ENCODE data around the gene ARHGEF19.
"Not testable (repeated sequence)": the region's sequence is repeated elsewhere in the genome, so short reads cannot be mapped to it uniquely, and the experiment has no call there.

Gene ARHGEF19
- 12.7 to 13.3 reads per million in 2 experiments for total RNA-seq

DNA sequence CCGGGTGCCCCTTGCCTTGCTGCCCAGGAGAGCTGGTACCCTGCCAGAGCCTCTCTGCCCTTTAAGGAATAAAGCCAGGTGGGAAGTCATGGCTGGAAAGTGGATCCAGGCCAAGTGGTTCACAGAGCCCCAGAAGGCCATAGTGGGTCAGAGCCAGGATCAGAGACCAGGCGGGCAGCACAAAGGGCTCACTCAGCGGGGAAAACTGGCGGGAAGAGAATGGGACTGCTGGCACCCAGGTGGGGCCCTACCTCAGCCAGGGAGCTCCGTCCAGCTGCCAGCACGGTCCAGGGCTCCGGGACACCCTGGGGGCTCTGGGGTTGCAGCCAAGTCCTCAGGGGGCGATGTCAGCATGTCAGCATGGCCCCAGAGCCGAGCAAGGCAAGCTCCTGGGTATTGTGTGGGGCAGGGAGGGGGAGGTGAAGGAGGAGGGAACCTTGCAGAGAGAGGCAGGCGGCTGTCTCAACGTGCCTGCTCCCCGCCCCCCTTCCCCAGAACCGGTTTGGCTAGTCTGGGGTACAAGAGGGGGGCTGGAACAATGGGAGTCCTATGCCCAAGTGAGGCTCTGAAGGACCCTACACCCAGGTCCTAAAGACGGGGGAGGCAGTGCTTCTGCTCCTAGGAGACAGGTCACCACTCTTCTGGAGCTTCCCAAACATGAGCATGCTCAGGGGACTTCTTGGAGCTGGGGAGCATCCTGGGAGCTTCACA, at the start of gene ARHGEF19:
ARHGEF19 (minus strand) TSS at position 402 of the 711 bp plus-strand sequence. CDS start 3,598 bp downstream, outside the sequence.
- no peak for DNase-seq (ENCODE audit: low read depth)

DNA sequence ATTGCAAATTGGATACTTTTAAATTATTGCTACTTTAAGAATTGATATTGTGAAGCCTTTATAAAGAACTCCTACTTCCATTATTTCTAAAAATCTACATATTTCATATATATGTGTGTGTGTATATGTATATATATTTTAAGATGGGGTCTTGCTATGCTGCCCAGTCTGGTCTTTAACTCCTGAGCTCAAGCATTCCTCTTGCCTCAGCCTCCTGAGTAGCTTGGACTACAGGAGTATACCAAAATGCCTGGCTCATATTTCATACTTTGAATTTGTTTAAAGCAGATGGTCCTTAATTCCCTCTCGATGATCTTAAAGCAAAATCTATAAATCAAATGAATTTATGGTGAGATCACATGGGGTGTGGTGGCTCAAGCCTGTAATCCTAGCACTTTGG, 49.6 kb upstream of the ARHGEF19 start:
- no peak for DNase-seq (ENCODE audit: low read depth)

DNA sequence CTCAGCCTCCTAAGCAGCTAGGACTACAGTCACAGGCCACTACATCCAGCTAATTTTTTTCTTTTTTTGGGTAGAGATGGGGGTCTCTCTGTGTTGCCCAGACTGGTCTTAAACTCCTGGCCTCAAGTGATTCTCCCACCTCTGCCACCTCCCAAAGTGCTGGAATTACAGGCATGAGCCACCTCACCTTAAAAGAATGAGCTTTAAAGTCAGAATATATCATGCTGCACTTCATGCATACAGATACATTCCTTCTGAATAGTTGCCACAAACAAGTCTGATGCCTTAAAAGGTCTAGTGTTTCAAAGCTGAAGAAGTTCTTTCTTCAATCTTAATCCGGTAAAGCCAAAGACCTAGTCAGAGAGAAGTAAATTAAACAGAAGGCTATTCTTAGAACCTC, 48.4 kb upstream of the ARHGEF19 start:
- no peak for DNase-seq (ENCODE audit: low read depth)

DNA sequence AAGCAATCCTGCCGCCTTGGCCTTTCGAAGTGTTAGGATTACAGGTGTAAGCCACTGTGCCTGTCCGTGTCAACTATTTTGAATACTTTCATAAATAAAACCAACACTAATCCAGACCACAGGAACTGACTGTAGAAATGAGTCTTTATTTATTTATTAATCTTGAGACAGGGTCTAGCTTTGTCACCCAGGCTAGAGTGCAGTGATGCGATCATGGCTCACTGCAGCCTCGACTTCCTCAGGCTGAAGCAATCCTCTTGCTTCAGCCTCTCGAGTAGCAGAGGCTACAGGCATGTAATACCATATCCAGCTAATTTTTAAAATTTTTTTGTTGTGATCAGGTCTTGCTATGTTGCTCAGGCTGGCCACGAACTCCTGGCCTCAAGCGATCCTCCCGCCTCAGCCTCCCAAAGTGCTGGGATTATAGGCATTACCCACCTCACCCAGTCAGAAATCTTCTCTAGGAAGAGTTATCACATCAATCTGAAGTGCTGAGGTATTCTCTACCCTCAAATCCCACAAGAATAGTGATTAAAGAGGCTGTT, 46.2 kb upstream of the ARHGEF19 start:
- no peak for DNase-seq (ENCODE audit: low read depth)

DNA sequence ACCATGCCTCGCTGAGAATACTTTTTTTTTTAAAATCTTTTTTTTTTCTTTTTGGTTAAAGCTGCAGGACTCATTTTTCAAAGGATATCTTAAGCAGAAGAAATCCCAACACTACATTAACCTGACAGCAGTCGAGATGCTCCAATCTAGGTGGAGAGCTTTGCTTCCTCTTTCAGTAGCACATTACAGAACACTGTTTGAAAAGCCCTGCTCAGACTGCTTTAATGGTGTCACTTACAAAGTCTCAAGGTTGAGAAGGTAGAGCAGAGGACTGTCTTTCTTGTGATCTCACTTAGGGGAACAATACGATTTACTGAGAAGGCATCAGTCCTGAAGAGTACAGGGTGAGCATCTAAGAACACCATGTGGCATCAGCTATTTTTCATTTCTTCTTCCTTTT, 45.5 kb upstream of the ARHGEF19 start:
- DNase-seq (ENCODE audit: low read depth): no peak

DNA sequence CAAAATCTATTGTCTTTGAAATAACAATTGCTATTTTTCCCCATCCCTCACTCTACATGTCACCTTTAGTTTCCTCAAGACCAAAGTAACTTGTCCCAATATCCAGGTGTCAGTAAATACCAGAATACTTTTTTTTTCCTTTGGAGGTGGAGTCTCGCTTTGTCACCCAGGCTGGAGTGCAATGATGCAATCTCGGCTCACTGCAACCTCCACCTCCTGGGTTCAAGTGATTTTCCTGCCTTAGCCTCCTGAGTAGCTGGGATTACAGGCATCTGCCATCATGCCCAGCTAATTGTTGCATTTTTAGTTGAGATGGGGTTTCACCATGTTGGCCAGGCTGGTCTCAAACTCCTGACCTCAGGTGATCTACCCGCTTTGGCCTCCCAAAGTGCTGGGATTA, 45.1 kb upstream of the ARHGEF19 start:
- not testable (repeated sequence) for DNase-seq (ENCODE audit: low read depth)

DNA sequence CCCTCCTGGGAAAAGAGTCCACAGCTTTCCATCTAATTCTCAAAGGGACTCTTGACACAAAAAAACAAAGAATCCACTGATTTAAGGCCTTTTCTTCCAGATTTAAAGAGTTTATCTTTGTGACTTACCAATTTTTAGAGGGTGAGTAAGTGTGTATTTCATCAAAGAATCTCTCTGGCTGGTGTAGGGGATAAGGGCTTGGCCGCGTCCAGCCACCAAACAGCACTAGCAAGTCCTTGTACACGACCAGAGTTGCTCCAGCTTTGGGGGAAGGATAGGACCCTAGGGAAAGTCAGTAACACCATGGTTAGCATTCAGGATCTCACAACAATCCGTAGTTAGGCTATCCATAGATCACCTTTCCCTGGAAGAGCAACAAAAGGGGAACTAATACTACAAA, 44.0 kb upstream of the ARHGEF19 start:
- no peak for DNase-seq (ENCODE audit: low read depth)

DNA sequence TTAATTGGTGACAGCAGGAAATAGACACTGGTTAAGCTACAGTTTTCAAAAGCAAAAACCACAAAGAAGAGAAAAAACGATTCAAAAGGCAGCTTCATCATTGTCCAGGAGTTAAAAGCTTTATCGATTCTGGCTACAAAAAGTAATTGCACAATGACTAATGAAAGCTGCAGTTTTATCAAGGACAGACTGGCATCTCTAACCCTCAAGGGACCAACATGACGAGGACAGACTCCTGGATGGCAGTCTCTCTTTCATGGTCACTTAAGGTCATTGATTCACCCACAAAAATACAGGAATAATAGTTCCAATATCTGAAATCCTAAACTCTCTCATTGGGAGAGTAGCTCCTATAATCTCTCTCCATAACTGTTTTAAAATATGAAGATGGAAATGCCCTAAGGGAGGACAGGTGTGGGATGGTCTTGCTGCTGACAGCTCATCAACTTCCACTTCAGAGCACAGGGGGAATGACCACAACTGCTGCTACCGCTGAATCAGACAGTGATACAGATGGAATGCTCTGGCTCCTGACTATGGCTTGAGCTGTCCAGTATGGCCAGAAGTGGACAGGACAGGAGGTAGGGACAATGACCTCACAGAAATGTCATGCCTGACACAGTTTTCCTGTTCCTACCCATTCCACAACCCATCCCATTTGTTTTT, 41.9 kb upstream of the ARHGEF19 start:
- DNase-seq (ENCODE audit: low read depth): no peak

DNA sequence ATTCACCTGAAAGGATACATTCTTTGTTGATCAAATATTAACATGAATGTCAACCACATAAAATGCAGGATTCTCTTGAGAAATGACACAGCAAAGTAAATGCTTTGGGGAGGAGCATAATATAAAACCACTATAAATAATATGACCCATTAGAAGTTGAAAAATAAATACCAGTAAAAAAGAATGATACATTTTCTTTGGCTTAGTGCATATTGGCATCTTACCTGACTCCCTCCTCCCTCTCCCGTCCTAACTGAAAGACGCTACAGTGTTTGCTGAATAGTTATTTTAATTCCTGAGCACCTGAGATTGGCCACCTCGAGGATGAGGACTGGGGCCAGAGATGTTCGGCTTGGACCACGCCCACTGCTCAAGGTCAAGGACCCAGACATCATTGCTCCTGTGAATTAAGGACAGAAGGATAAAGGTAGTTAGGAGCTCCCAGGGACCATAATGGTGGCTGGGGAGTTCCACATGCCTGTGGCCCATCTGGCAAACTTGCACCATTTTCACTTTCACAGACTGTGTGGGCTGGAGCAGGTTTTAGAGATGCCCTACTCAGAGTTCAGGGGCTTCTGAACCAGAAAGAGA, 41.0 kb upstream of the ARHGEF19 start:
- DNase-seq (ENCODE audit: low read depth): no peak

DNA sequence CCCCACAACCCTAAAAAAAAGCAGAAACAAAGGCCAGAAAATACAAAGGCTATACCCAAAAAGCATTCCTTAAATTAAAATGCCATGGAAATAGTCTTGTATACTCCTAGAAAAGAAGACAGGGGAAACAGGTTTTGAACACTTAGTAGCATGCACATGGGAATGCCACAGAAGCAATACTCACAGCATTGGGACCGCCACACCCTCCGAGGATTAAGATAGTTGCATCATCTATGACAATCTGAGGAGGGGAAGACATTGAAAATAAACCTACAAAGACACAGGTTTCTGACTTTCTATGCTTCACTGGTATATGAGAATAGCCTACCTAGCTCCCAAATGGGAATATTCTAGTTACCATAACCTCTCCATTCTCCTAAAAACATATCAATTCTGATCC, 40.5 kb upstream of the ARHGEF19 start:
- no peak for DNase-seq (ENCODE audit: low read depth)

DNA sequence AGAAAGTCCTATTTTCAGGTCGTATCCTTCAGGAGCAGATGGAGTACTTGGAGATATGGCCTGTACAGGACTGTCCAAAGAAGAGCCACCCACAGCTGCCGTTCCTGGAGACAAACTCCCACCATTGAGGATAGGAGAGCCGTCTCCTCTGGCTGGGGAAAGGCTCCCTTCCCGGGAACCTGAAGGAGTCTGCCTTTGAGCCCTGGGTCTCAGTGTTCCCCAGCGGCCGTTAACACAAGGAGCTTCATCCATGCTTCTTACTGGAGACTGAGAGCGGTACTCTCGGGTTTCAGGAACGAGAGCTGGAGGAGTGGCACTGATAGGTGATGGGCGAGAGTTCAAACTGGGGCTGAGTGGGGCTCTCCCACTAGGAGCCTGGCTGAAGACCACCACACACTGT, 38.9 kb upstream of the ARHGEF19 start:
- no peak for DNase-seq (ENCODE audit: low read depth)

DNA sequence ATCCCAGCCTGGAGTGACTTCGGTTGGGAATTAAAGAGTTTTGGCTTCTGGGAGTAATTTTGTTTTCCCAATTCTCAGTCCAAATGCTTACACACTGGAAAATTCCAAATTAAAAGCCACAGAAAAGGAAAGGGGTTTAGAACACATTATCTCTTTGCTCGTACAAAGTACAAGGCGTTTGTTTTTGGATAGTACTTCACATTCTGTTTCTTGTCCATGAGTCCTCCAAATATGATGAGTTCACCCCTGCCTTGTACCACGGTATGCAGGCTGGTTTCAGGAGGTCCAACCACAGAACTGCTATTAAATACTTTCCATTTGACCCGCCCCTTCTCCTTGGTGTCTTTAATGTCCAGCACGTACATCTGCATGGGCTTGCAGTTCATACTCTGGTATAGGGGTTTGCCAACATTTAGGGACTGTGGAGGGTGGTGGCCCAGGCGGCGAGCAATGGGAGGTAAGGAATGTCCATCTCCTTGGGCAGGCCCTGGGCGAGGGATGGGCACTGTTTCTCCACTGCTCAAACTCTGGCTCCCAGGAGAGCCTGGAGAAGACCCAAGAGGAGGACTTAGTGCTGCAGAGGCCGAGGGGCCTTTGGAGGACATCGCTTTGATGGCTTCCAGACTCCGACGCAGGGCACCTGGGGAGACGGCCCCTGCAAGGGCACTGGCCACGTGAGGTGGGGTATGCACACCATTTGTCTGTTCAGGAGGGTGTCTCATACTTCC, 38.2 kb upstream of the ARHGEF19 start:
- no peak for DNase-seq (ENCODE audit: low read depth)

DNA sequence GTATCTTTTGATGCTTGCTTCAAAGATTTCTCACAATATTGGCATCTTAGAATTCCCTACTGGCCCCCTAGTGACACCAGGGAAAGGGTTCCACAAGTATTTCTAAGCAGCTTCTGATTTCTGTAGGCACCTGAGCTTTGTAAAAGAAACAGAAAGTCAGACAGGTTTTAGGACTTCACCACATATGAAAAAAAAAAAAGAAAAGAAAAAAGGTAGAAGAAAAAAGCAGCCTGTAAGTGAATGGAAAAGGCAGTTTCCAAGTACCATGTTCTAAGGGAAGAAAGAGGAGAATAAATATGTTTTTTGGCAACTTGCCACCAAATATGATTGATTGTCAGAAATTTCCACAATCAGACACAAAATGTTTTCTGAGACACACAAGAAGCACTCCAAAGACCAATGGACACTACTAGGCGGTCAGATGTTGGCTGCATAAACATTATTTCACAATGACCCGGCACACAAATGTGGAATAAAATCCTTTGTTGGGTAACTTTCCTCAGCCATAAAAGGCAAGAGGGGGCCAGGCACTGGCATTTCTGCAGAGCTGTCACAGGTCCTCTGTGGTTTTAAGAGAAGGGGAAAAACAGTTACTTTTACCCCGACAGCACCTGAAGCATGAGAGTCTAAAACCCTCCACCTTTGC, 37.3 kb upstream of the ARHGEF19 start:
- DNase-seq (ENCODE audit: low read depth): no peak

DNA sequence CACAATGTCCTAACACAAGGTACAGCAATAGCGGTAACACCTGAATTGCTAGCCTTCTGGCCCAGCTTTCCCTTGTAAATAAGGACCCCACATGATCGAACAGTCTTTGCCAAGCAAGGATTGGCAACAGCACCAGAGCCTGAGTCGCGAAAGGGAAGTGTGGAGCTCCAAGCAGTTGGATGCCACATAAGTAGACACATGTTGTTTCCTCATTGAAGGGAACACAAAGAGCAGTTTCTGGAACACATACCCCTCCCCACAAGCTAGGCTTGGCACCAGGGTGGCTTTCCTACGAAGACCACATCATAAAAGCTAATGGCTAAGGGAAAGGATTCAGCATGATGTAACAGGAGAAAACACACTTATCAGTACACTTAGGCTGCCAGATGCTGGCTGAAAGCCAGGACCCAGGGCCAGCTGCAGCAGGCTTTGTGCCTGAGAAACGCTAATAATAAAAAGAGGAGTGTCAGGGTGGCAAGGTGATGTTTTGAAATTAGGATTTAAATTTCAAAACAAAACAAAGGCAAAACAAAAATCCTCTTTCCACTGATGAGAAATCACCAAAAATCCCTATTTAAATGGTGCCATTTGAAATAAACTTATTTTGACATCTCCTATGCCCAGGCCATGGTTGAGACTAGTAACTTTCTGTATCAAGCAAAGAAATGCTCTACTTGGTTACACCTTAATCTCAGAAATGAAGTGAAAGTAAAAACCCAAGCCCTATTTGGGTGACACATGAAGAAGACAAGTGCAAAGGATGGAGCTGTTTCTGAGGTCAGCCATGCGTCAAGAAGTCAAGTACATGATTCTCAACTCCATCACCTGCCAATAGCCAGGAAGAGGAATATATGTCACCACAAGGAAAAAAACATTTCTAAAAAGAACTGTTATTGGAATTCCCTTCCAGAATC, 36.4 kb upstream of the ARHGEF19 start:
- DNase-seq (ENCODE audit: low read depth): no peak

DNA sequence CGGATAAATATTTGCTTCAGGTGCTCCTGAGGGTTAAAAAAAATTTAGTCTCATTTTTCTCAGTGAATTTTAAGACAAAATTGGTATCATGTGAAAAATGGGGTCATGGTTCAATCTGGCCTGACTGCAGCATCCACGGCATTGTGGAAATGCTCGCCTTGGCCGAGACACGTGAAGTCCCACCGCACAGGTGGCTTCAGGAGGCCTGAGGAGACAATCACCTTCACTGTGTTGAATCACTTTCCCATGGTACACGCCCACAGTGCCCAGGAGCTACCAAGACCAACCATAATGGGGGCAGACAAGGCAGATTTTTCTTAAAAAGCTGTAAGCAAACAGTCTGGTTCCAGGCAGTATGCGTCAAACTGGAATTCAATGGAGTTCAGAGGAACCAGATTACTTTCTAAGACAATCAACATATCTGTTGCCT, 35.6 kb upstream of the ARHGEF19 start:
- no peak for DNase-seq (ENCODE audit: low read depth)

DNA sequence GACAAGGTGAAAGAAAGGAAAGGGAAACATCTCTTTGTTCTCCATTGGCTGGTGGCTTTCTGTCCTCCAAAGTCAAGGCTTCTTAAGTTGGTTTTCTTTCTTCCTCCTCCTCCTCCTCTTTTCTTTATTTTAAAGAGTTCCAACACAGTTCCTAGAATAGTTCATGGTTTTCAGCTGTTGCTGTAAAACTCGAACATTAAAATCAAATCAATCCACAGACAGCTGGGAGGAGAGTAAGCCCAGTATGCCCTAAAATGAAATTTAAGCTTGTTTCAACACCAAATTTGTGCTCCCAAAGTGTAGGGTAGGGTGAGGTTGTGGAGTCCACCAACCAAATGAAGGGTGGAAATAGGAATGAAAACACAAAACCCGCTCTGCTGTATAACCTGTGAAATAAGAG, 35.0 kb upstream of the ARHGEF19 start:
- DNase-seq (ENCODE audit: low read depth): no peak

DNA sequence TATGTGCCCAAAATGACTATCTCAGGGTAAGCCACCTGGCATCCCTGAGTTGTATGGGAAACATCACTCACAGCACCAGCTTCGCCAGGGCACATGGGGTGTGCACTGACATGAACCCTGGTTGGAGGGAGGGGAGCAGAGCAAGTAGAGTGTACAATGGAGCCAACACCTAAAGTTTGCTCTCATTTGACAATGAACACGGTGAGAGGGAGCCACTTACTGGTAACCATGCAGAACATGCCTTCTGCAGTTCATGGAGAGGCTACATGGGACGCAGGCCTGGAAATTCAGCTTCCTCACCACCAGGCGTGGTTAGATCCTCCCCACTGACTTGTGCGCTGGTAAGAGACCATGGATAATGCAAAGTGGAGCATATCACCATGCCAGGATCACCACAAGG, 34.5 kb upstream of the ARHGEF19 start:
- DNase-seq (ENCODE audit: low read depth): no peak

DNA sequence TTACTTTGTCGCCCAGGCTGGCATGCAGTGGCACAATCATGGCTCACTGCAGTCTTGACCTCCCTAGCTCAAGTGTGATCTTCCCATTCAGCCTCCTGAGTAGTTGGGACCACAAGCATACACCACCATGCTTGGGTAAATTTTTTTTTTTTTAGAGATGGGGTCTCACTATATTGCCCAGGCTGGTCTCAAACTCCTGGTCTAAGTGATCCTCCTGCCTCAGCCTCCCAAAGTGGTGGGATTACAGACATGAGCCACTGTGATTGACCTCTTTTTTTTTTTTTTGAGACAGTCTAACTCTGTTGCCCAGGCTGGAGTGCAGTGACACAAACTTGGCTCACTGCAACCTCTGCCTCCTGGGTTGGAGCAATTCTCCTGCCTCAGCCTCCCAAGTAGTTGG, 33.8 kb upstream of the ARHGEF19 start:
- not testable (repeated sequence) for DNase-seq (ENCODE audit: low read depth)

DNA sequence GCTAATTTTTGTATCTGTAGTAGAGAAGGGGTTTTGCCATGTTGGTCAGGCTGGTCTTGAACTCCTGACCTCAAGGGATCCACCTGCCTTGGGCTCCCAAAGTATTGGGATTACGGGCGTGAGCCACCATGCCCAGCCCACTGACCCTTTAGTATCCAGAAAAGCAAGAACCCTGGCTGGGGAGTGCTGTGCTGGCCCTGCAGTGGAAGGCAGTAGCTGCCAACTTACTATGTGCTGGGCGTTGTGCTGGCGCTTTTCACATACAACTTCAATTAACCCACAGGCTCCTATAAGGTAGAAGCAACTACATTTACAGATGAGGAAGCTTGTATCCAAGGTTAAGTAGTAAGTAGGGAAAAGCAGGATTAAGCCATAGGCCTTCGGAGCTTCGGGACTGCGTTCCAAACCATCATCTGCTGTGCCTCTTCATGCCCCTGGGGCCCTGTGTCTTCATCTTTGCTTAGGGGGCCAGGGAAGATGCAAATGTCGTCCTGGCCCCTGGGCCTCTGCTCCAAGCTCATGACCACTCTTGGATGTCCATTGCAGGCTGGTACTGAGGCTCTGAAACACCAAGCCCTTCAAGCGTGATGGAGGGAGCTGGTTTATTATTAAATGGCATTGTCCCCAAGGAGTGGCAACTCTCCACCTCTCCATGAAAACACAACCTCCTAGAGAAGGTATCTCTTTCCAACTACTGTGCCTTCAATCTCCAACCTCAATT, 33.2 kb upstream of the ARHGEF19 start:
- no peak for DNase-seq (ENCODE audit: low read depth)
